ENCODE measurements around the gene VRTN. TPM values are rescaled to one million over a fixed set of nuclear protein-coding genes. Genes with fewer than 3 reads are reported as not detected.
A peak's percentile ranks its signal among the peaks of the same experiment; 100 is the strongest.
"Not testable (repeated sequence)": the region's sequence is repeated elsewhere in the genome, so short reads cannot be mapped to it uniquely, and the experiment has no call there.

VRTN gene
- total RNA-seq, 2 experiments from 2014 or later = not detected

DNA sequence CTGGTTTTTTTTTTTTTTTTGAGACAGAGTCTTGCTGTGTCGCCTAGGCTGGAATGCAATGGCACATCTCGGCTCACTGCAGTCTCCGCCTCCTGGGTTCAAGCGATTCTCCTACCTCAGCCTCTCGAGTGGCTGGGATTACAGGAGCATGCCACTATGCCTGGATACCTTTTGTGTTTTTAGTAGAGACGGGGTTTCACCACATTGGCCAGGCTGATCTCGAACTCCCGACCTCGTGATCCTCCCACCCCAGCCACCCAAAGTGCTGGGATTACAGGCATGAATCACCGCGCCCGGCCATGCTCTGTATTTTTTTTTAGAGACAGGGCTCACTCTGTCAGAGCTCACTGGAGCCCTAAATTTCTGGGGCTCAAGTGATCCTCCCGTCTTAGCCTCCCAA lies 32.6 kb downstream of the VRTN start:
- intact Hi-C loops (cut with DNase I, micrococcal nuclease) = no loop called here
- ATAC-seq (no peak), DNase-seq (no peak)
- no peaks in the 10 kb centered on the region for H3K9me3 Mint-ChIP-seq (ENCODE audit: low read depth)
- POLR2A ChIA-PET = no interaction called here
- CTCF ChIA-PET = interaction anchor here (0.7 kb wide), 1 partner anchor 11 kb away, joined by 3 read pairs; no protein-coding TSS in a partner anchor
- no peaks in the 10 kb centered on the region for H3K27me3 Mint-ChIP-seq
- no peak overlapping the region for H3K4me3 Mint-ChIP-seq
- H3K27ac Mint-ChIP-seq = no peak overlapping the region
- no peaks in the 10 kb centered on the region for H3K4me1 Mint-ChIP-seq
- H3K36me3 Mint-ChIP-seq (ENCODE audit: low read depth) = no peaks in the 10 kb centered on the region

DNA sequence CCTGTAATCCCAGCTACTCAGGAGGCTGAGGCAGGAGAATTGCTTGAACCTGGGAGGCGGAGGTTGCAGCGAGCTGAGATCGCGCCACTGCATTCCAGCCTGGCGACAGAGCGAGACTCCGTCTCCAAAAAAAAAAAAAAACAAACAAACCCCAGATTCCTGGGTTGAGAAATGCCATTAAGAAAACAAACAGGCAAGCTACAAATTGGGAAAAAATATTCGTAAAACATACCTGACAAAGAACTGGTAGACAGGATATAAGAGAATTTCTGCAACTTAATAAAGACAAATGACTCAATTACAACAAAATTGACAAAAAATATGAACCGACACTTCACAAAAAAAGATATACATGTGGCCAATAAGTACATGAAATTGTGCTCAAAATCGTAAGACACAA lies 33.3 kb downstream of the VRTN start:
- ATAC-seq; H3K27ac Mint-ChIP-seq; H3K36me3 Mint-ChIP-seq (ENCODE audit: low read depth); H3K27me3 Mint-ChIP-seq; DNase-seq; H3K4me3 Mint-ChIP-seq; POLR2A ChIA-PET; H3K4me1 Mint-ChIP-seq; intact Hi-C loops (cut with DNase I, micrococcal nuclease); H3K9me3 Mint-ChIP-seq (ENCODE audit: low read depth): not testable (repeated sequence)
- CTCF ChIA-PET = interaction anchor here (0.7 kb wide), 1 partner anchor 12 kb away, joined by 3 read pairs; no protein-coding TSS in a partner anchor

DNA sequence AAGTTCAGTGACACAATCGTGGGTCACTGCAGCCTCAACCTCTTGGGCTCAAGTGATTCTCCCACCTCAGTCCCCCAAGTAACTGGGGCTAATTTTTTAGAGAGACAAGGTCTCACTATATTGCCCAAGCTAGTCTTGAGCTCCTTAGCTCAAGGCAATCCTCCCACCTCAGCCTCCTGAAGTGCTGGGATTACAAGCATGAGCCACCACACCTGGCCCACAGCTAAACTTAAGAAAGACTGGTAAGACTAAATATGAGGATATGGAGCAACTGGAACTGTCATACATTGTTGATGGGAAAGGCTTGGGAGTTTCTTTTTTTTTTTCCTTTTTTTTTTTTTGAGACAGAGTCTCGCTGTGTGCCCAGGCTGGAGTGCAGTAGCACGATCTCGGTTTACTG lies 34.0 kb downstream of the VRTN start:
- ATAC-seq (no peak), DNase-seq (no peak)
- intact Hi-C loops (cut with DNase I, micrococcal nuclease) = no loop called here
- Mint-ChIP-seq H3K4me3 (no peak overlapping the region), H3K9me3 (ENCODE audit: low read depth) (no peaks in the 10 kb centered on the region), H3K36me3 (ENCODE audit: low read depth) (no peaks in the 10 kb centered on the region), H3K4me1 (no peaks in the 10 kb centered on the region), H3K27ac (no peak overlapping the region), H3K27me3 (no peaks in the 10 kb centered on the region)
- ChIA-PET POLR2A (interaction anchor here (0.6 kb wide), 1 partner anchor 313 kb away, joined by 3 read pairs; no protein-coding TSS in a partner anchor), CTCF (interaction anchor here (0.6 kb wide), 1 partner anchor 59 kb away, joined by 4 read pairs; no protein-coding TSS in a partner anchor)

DNA sequence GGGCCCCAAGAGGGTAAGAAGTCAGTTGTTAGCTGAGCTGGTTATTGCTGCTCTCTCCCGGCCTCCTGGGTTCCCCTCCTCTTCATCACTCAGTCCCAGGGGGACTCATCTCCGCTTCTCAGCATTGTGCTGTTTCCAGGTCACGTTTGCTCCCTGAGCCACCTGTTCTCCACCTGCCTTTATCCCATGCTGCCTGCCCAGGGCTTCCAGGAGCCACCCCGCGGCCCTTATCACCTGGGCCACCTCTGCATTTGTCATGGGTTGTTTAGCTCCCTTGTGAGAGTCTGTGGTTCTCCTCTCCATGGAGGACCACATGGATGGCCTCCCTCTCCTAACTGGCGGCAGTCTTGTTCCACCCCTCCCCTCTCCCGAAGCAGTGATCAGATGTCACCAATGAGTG lies 41.7 kb downstream of the VRTN start:
- Mint-ChIP-seq H3K27me3 (peaks cover 8% of the 10 kb centered on the region), H3K4me3 (no peak overlapping the region), H3K27ac (no peak overlapping the region), H3K36me3 (ENCODE audit: low read depth) (no peaks in the 10 kb centered on the region), H3K9me3 (ENCODE audit: low read depth) (no peaks in the 10 kb centered on the region), H3K4me1 (no peaks in the 10 kb centered on the region)
- ATAC-seq (no peak), DNase-seq (no peak)
- ChIA-PET CTCF (interaction anchor here (0.6 kb wide), 2 partner anchors 119 to 139 kb away, joined by 3 read pairs; no protein-coding TSS in a partner anchor), POLR2A (no interaction called here)
- intact Hi-C loops (cut with DNase I, micrococcal nuclease) = loop anchor here in 1 of 2 experiments (5.0 kb wide), 1 partner anchor 1352 kb away; no protein-coding TSS in a partner anchor

DNA sequence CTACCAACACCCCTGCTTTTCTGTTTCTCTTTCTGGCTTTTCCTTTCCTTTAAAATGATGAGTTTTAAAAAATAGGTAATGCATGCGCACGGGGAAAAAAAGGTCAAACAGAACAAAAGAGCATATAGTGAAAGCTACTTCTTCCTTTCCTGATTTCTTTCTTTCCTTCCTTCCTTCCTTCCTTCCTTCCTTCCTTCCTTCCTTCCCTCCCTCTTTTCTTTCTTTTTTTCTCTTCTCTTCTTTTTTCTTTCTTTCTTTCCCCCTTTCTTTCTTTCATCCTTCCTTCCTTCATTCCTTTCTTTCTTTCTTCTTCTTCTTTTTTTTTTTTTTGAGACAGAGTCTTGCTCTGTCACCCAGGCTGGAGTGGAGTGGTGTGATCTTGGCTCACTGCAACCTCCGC lies 42.2 kb downstream of the VRTN start:
- ATAC-seq; H3K4me3 Mint-ChIP-seq; intact Hi-C loops (cut with DNase I, micrococcal nuclease); H3K27me3 Mint-ChIP-seq; H3K27ac Mint-ChIP-seq; DNase-seq; H3K4me1 Mint-ChIP-seq; H3K36me3 Mint-ChIP-seq (ENCODE audit: low read depth); POLR2A ChIA-PET; H3K9me3 Mint-ChIP-seq (ENCODE audit: low read depth): not testable (repeated sequence)
- CTCF ChIA-PET = interaction anchor here (0.6 kb wide), 1 partner anchor 119 kb away, joined by 3 read pairs; no protein-coding TSS in a partner anchor

DNA sequence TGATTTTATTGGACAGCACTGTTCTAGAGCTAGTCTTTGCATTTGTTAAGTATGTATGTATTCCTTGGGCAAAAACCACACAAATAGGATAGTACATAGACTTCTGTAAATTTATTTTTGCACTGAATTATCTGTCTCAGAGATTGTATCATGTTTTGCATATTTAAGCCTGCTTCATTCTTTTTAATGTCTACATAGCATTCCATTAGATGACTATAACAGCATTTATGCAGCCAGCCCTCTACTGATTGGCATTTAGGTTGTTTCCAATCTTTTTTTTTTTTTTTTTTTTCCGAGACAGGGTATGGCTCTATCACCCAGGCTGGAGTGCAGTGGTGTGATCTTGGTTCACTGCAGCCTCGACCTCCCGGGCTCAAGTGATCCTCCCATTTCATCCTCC lies 43.2 kb downstream of the VRTN start:
- Mint-ChIP-seq H3K36me3 (ENCODE audit: low read depth) (no peaks in the 10 kb centered on the region), H3K4me1 (no peaks in the 10 kb centered on the region), H3K4me3 (no peak overlapping the region), H3K9me3 (ENCODE audit: low read depth) (no peaks in the 10 kb centered on the region), H3K27ac (no peak overlapping the region), H3K27me3 (peaks cover 8% of the 10 kb centered on the region)
- intact Hi-C loops (cut with DNase I, micrococcal nuclease) = no loop called here
- no peak for ATAC-seq
- no peak for DNase-seq
- POLR2A ChIA-PET = no interaction called here
- CTCF ChIA-PET = no interaction called here

DNA sequence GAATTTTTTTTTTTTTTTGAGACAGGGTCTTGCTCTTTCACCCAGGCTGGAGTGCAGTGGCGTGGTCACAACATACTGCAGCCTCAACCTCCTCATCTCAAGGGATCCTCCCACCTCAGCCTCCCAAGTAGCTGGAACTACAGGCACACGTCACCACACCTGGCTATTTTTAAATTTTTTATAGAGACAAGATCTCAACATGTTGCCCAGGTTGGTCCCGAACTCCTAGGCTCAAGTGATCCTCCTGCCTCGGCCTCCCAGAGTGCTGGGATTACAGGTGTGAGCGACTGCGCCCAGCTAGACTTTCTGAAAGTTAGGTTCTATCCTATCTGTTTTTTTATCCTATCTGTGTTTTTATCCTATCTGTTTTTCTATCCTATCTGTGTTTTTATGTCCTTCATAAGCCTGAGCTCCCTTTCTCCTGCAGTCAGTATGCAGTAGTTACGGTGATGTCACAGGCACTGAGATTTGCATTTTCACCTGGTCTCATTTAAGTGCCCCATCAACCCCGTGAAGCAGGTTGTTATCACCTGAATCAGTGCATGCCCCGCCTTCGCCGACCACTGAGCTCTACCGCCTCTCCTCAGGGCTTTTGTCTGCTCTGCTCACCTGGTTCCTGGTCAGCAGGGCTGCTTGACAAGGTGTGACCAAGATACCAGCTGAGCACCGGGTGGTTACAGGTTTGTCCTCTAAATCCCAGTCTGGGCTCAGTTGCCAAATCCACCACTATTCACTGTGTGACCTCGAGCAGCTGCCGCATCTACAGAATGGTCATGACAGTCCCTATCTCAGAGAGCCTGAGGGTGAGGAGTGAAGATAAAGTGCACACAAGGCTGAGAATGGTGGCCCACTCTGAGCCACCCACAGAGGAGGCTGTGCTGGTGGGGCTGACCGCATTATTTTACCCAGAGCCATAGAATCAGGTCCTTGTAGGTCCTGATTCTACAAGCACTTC lies 44.6 kb downstream of the VRTN start:
- Mint-ChIP-seq H3K27ac (no peak overlapping the region), H3K27me3 (peaks cover 8% of the 10 kb centered on the region), H3K4me1 (no peaks in the 10 kb centered on the region), H3K4me3 (no peak overlapping the region), H3K9me3 (ENCODE audit: low read depth) (no peaks in the 10 kb centered on the region), H3K36me3 (ENCODE audit: low read depth) (no peaks in the 10 kb centered on the region)
- ATAC-seq (no peak), DNase-seq (no peak)
- intact Hi-C loops (cut with DNase I, micrococcal nuclease) = no loop called here
- CTCF ChIA-PET = interaction anchor here (1.2 kb wide), 1 partner anchor 30 kb away, joined by 4 read pairs; no protein-coding TSS in a partner anchor
- POLR2A ChIA-PET = no interaction called here

DNA sequence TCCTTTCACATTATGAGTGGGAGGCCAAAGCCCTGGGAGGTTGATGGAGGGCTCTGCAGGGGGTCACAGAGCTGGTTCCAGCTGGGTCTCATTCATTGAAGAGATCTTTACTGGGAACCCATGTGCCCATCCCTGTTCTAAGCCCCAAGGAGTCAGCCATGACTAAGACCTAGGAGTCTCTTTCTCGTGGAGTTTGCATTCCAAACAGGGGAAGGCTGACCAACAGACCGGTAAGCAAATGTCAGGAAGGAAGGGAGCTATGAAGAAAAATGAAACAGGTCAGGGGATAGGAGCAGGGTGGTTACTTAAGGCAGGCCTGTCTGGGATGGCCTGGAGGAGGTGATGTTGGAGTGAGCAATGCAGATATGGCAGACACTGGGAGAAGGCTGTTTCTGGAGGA lies 46.3 kb downstream of the VRTN start:
- H3K4me1 Mint-ChIP-seq = no peaks in the 10 kb centered on the region
- CTCF ChIA-PET = interaction anchor here (0.5 kb wide), 1 partner anchor 143 kb away, joined by 4 read pairs; no protein-coding TSS in a partner anchor
- ATAC-seq = no peak

DNA sequence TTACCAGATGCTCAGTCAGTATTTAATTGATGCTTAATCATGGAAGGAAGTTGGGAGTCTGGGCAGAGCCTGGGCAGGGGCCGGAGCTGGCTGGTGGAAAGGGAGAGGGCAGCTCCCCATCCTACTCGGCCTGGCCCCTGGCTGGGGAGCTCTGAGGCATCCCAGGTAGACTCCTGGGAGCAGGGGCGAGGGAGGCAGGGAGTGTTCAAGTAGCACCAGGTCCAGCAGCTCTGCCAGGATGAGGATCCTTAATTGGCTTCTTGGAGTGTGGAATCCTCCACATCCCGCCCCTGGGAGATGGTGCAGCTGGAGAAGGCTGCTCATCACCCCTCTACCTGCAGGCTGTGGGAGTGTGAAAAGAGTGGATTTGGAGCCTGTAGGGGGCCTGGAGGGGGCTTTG lies 46.8 kb downstream of the VRTN start:
- Mint-ChIP-seq H3K4me3 (no peak overlapping the region), H3K27ac (no peak overlapping the region), H3K9me3 (ENCODE audit: low read depth) (no peaks in the 10 kb centered on the region), H3K27me3 (peaks cover 8% of the 10 kb centered on the region), H3K4me1 (no peaks in the 10 kb centered on the region), H3K36me3 (ENCODE audit: low read depth) (no peaks in the 10 kb centered on the region)
- ChIA-PET POLR2A (no interaction called here), CTCF (no interaction called here)
- DNase-seq = no peak
- intact Hi-C loops (cut with DNase I, micrococcal nuclease) = no loop called here
- ATAC-seq = no peak

More for the DNA sequence above, 46.3 kb downstream of the VRTN start:
- intact Hi-C loops (cut with DNase I, micrococcal nuclease) = no loop called here
- DNase-seq = no peak
- Mint-ChIP-seq H3K9me3 (ENCODE audit: low read depth) (no peaks in the 10 kb centered on the region), H3K36me3 (ENCODE audit: low read depth) (no peaks in the 10 kb centered on the region), H3K27me3 (peaks cover 8% of the 10 kb centered on the region), H3K4me3 (no peak overlapping the region), H3K27ac (no peak overlapping the region)
- POLR2A ChIA-PET = no interaction called here

DNA sequence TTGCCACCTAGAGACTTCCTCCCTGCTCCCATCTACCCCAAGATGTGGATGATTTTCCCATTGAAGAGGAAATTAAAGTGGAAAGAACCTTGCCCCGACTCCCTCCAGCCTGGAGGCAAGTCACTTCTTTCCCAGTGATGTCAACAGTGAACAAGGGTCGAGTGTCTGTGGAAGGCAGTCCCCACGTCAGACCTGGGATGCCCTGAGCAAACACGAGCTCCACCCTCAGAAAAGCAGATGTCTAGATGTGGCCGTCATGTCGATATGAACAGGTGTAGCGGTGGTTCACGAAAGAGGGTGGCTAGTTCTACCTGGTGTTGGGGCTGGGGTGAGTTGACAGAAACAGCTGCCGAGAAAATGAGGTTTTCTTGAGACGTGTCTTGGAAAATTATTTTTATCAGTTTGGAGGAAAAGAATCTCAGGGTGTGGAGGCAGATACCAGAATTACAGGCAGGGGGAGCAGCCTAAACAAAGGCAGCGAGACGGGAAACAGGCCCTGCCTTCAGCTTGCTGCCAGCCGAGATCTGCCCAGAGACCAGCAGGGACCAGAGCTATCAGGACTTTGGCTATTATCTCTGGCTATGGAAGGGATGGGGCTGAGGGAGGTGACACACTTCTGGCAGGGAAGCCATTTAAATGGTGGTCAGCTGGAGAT lies 51.9 kb downstream of the VRTN start:
- no peaks in the 10 kb centered on the region for H3K36me3 Mint-ChIP-seq (ENCODE audit: low read depth)
- ChIA-PET CTCF (interaction anchor here (0.8 kb wide), 1 partner anchor 38 kb away, joined by 5 read pairs; no protein-coding TSS in a partner anchor), POLR2A (no interaction called here)
- peaks cover 12% of the 10 kb centered on the region for H3K4me1 Mint-ChIP-seq
- intact Hi-C loops (cut with DNase I, micrococcal nuclease) = no loop called here
- no peaks in the 10 kb centered on the region for H3K9me3 Mint-ChIP-seq (ENCODE audit: low read depth)
- DNase-seq = no peak
- H3K4me3 Mint-ChIP-seq = no peak overlapping the region
- no peak for ATAC-seq
- H3K27ac Mint-ChIP-seq = no peak overlapping the region
- H3K27me3 Mint-ChIP-seq = no peaks in the 10 kb centered on the region

DNA sequence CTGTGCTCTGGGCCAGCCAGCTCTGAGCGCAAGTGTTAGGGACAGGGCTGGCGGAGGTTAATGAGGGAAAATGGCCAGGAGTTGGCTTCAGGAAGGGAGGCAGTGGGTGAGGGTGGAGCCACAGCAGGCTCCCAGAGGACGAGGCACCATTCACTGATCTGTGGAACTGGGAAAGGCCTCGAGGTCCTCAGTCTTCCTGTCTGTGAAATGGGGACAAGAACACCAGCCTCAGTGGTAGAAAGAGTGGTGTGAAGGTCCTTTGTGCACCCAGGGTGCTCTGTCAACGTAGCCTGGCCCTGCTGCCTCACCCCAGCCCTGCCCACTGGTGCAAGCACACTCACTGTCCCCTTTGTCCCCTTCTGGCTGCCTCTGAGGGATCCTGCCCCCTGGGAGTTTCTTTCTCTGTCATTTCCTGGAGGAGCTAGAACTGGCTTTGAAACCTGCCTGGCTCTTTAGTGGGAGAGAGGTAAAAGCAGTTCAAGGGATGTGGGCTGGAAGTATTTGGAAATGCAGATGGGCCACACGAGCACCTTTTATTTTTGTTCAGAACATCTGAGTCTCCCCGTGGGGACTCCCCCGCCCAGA lies 52.7 kb downstream of the VRTN start:
- Mint-ChIP-seq H3K4me3 (peak overlapping the region; percentile 9), H3K9me3 (ENCODE audit: low read depth) (no peaks in the 10 kb centered on the region), H3K36me3 (ENCODE audit: low read depth) (no peaks in the 10 kb centered on the region), H3K27ac (peak overlapping the region; percentile 38), H3K4me1 (peaks cover 12% of the 10 kb centered on the region), H3K27me3 (no peaks in the 10 kb centered on the region)
- DNase-seq (no peak), ATAC-seq (peak; percentile 24)
- ChIA-PET CTCF (interaction anchor here (0.5 to 0.9 kb wide), 3 partner anchors 37 to 965 kb away, joined by 3 to 5 read pairs (median 4); no protein-coding TSS in a partner anchor), POLR2A (no interaction called here)
- intact Hi-C loops (cut with DNase I, micrococcal nuclease) = no loop called here
